ENCODE measurements around the gene R3HDML. TPM values are rescaled to one million over a fixed set of nuclear protein-coding genes. Genes with fewer than 3 reads are reported as not detected.

Gene R3HDML
- polyA plus RNA-seq, 4 donors: 0.06 TPM; not detected in 3

- FAIRE-seq (no peak), DNase-seq (peak; percentile 74 to 85)
- Histone ChIP-seq H3K4me3 (ENCODE audit: low read depth in 1 of 3, low read length in 3 of 3) (peak overlapping the region in 1 of 3 donors; percentile 18), H3K27me3 (ENCODE audit: control insufficient read depth in 3 of 3, insufficient read depth in 3 of 3, low read length in 3 of 3) (no peaks in the 10 kb centered on the region), H3K9me3 (ENCODE audit: control insufficient read depth in 2 of 2, insufficient read depth in 1 of 2, low read depth in 1 of 2, low read length in 1 of 2) (no peaks in the 10 kb centered on the region), H3K36me3 (ENCODE audit: control insufficient read depth in 3 of 3, insufficient read depth in 2 of 3, low read depth in 1 of 3, low read length in 3 of 3) (peaks cover 0 to 68% (median 3%) of the 10 kb centered on the region in 3 donors), H3K4me1 (ENCODE audit: control insufficient read depth in 3 of 3, insufficient read depth in 2 of 3, low read depth in 1 of 3, low read length in 2 of 3) (peaks cover 0 to 40% (median 0%) of the 10 kb centered on the region in 3 donors), H3K27ac (ENCODE audit: low read depth in 1 of 3, low read length in 2 of 3) (peak overlapping the region; percentile 14 to 46 (median 29))
- WGBS, 3 donors: 4 to 8% (median 5%) methylated on average over 24 to 29 of the region's 29 CpGs
Measured at GRCh38 chr20:44388466-44389023, 51.7 kb downstream of the R3HDML start.

GRCh38 chr20:44389871-44390270 lies 53.0 kb downstream of the R3HDML start:
- Histone ChIP-seq H3K9me3 (ENCODE audit: control insufficient read depth in 2 of 2, insufficient read depth in 1 of 2, low read depth in 1 of 2, low read length in 1 of 2) (no peaks in the 10 kb centered on the region), H3K36me3 (ENCODE audit: control insufficient read depth in 3 of 3, insufficient read depth in 2 of 3, low read depth in 1 of 3, low read length in 3 of 3) (peaks cover 0 to 76% (median 3%) of the 10 kb centered on the region in 3 donors), H3K27ac (ENCODE audit: low read depth in 1 of 3, low read length in 2 of 3) (peak overlapping the region in 1 of 3 donors; percentile 37), H3K27me3 (ENCODE audit: control insufficient read depth in 3 of 3, insufficient read depth in 3 of 3, low read length in 3 of 3) (no peaks in the 10 kb centered on the region), H3K4me3 (ENCODE audit: low read depth in 1 of 3, low read length in 3 of 3) (no peak overlapping the region), H3K4me1 (ENCODE audit: control insufficient read depth in 3 of 3, insufficient read depth in 2 of 3, low read depth in 1 of 3, low read length in 2 of 3) (peaks cover 0 to 49% (median 0%) of the 10 kb centered on the region in 3 donors)
- FAIRE-seq (no peak), DNase-seq (no peak)
- 65 to 71% (median 69%) methylated on average over 6 of the region's 6 CpGs for WGBS, 3 donors

- Histone ChIP-seq H3K36me3 (ENCODE audit: control insufficient read depth in 3 of 3, insufficient read depth in 2 of 3, low read depth in 1 of 3, low read length in 3 of 3) (peaks cover 0 to 77% (median 3%) of the 10 kb centered on the region in 3 donors), H3K4me1 (ENCODE audit: control insufficient read depth in 3 of 3, insufficient read depth in 2 of 3, low read depth in 1 of 3, low read length in 2 of 3) (peaks cover 0 to 53% (median 0%) of the 10 kb centered on the region in 3 donors)
- WGBS, 3 donors: 74 to 79% (median 76%) methylated on average over 5 of the region's 5 CpGs
Measured at GRCh38 chr20:44390280-44390679, 53.4 kb downstream of the R3HDML start.

GRCh38 chr20:44392088-44392775 lies 55.4 kb downstream of the R3HDML start:
- Histone ChIP-seq H3K4me3 (ENCODE audit: low read depth in 1 of 3, low read length in 3 of 3) (peak overlapping the region in 2 of 3 donors; percentile 45 to 69), H3K27me3 (ENCODE audit: control insufficient read depth in 3 of 3, insufficient read depth in 3 of 3, low read length in 3 of 3) (no peaks in the 10 kb centered on the region), H3K9me3 (ENCODE audit: control insufficient read depth in 2 of 2, insufficient read depth in 1 of 2, low read depth in 1 of 2, low read length in 1 of 2) (no peaks in the 10 kb centered on the region), H3K27ac (ENCODE audit: low read depth in 1 of 3, low read length in 2 of 3) (peak overlapping the region; percentile 38 to 94 (median 57)), H3K4me1 (ENCODE audit: control insufficient read depth in 3 of 3, insufficient read depth in 2 of 3, low read depth in 1 of 3, low read length in 2 of 3) (peaks cover 0 to 72% (median 5%) of the 10 kb centered on the region in 3 donors), H3K36me3 (ENCODE audit: control insufficient read depth in 3 of 3, insufficient read depth in 2 of 3, low read depth in 1 of 3, low read length in 3 of 3) (peaks cover 0 to 63% (median 3%) of the 10 kb centered on the region in 3 donors)
- no peak for DNase-seq
- FAIRE-seq: no peak
- WGBS, 3 donors: 83 to 90% (median 88%) methylated on average over 8 of the region's 8 CpGs

More at GRCh38 chr20:44390280-44390679, 53.4 kb downstream of the R3HDML start:
- no peaks in the 10 kb centered on the region for H3K9me3 ChIP-seq (ENCODE audit: control insufficient read depth in 2 of 2, insufficient read depth in 1 of 2, low read depth in 1 of 2, low read length in 1 of 2)
- no peak overlapping the region for H3K27ac ChIP-seq (ENCODE audit: low read depth in 1 of 3, low read length in 2 of 3)
- H3K27me3 ChIP-seq (ENCODE audit: control insufficient read depth in 3 of 3, insufficient read depth in 3 of 3, low read length in 3 of 3): no peaks in the 10 kb centered on the region
- DNase-seq (no peak), FAIRE-seq (no peak)
- H3K4me3 ChIP-seq (ENCODE audit: low read depth in 1 of 3, low read length in 3 of 3): no peak overlapping the region

- H3K4me1 ChIP-seq (ENCODE audit: control insufficient read depth in 3 of 3, insufficient read depth in 2 of 3, low read depth in 1 of 3, low read length in 2 of 3): peaks cover 0 to 69% (median 5%) of the 10 kb centered on the region in 3 donors
- H3K27me3 ChIP-seq (ENCODE audit: control insufficient read depth in 3 of 3, insufficient read depth in 3 of 3, low read length in 3 of 3): no peaks in the 10 kb centered on the region
- FAIRE-seq (no peak), DNase-seq (peak; percentile 84 to 93)
- H3K4me3 ChIP-seq (ENCODE audit: low read depth in 1 of 3, low read length in 3 of 3): peak overlapping the region in 2 of 3 donors; percentile 66 to 69
- WGBS, 3 donors: 20 to 44% (median 33%) methylated on average over 5 of the region's 5 CpGs
- H3K36me3 ChIP-seq (ENCODE audit: control insufficient read depth in 3 of 3, insufficient read depth in 2 of 3, low read depth in 1 of 3, low read length in 3 of 3): peaks cover 0 to 62% (median 3%) of the 10 kb centered on the region in 3 donors
- H3K27ac ChIP-seq (ENCODE audit: low read depth in 1 of 3, low read length in 2 of 3): peak overlapping the region; percentile 57 to 94 (median 68)
- H3K9me3 ChIP-seq (ENCODE audit: control insufficient read depth in 2 of 2, insufficient read depth in 1 of 2, low read depth in 1 of 2, low read length in 1 of 2): no peaks in the 10 kb centered on the region
Measured at GRCh38 chr20:44392776-44393607, 56.1 kb downstream of the R3HDML start.

GRCh38 chr20:44393608-44394451 lies 57.0 kb downstream of the R3HDML start:
- H3K27ac ChIP-seq (ENCODE audit: low read depth in 1 of 3, low read length in 2 of 3): peak overlapping the region; percentile 50 to 94 (median 90)
- DNase-seq (peak in 1 of 2 donors; percentile 45), FAIRE-seq (no peak)
- H3K4me1 ChIP-seq (ENCODE audit: control insufficient read depth in 3 of 3, insufficient read depth in 2 of 3, low read depth in 1 of 3, low read length in 2 of 3): peaks cover 0 to 71% (median 7%) of the 10 kb centered on the region in 3 donors
- WGBS, 3 donors: 44 to 64% (median 55%) methylated on average over 9 of the region's 9 CpGs
- H3K4me3 ChIP-seq (ENCODE audit: low read depth in 1 of 3, low read length in 3 of 3): peak overlapping the region in 2 of 3 donors; percentile 66 to 69
- H3K36me3 ChIP-seq (ENCODE audit: control insufficient read depth in 3 of 3, insufficient read depth in 2 of 3, low read depth in 1 of 3, low read length in 3 of 3): peaks cover 0 to 55% (median 3%) of the 10 kb centered on the region in 3 donors
- H3K9me3 ChIP-seq (ENCODE audit: control insufficient read depth in 2 of 2, insufficient read depth in 1 of 2, low read depth in 1 of 2, low read length in 1 of 2): no peaks in the 10 kb centered on the region
- H3K27me3 ChIP-seq (ENCODE audit: control insufficient read depth in 3 of 3, insufficient read depth in 3 of 3, low read length in 3 of 3): no peaks in the 10 kb centered on the region

- H3K27ac ChIP-seq (ENCODE audit: low read depth in 1 of 3, low read length in 2 of 3): peak overlapping the region; percentile 47 to 94 (median 90)
- H3K27me3 ChIP-seq (ENCODE audit: control insufficient read depth in 3 of 3, insufficient read depth in 3 of 3, low read length in 3 of 3): no peaks in the 10 kb centered on the region
- 63 to 67% (median 65%) methylated on average over 2 of the region's 2 CpGs for WGBS, 3 donors
- peaks cover 0 to 54% (median 3%) of the 10 kb centered on the region in 3 donors for H3K36me3 ChIP-seq (ENCODE audit: control insufficient read depth in 3 of 3, insufficient read depth in 2 of 3, low read depth in 1 of 3, low read length in 3 of 3)
- peak overlapping the region in 2 of 3 donors; percentile 66 to 69 for H3K4me3 ChIP-seq (ENCODE audit: low read depth in 1 of 3, low read length in 3 of 3)
- FAIRE-seq (no peak), DNase-seq (no peak)
- no peaks in the 10 kb centered on the region for H3K9me3 ChIP-seq (ENCODE audit: control insufficient read depth in 2 of 2, insufficient read depth in 1 of 2, low read depth in 1 of 2, low read length in 1 of 2)
- peaks cover 0 to 72% (median 10%) of the 10 kb centered on the region in 3 donors for H3K4me1 ChIP-seq (ENCODE audit: control insufficient read depth in 3 of 3, insufficient read depth in 2 of 3, low read depth in 1 of 3, low read length in 2 of 3)
Measured at GRCh38 chr20:44394452-44394701, 57.5 kb downstream of the R3HDML start.
